ES-I3 (cell line): Measurements from ENCODE around the gene CCSER1.

Experiments
- H3K36me3 ChIP-seq: 2 replicates; pipeline ENCODE4 v1.6.1; 2013; ENCODE audit warnings: mild to moderate bottlenecking, low read length, control low read depth, moderate library complexity; ENCODE audit not compliant: insufficient read depth
- H3K4me1 ChIP-seq: 2 replicates; pipeline ENCODE4 v1.6.1; 2013; ENCODE audit warnings: mild to moderate bottlenecking, control low read depth, low read length; ENCODE audit not compliant: insufficient read depth
- H3K9ac ChIP-seq: 2 replicates; pipeline ENCODE4 v1.6.1; 2013; ENCODE audit warnings: low read depth, mild to moderate bottlenecking, low read length, moderate library complexity
- H3K9me3 ChIP-seq: 2 replicates; pipeline ENCODE4 v1.6.1; 2013; ENCODE audit warnings: mild to moderate bottlenecking, low read length, moderate library complexity; ENCODE audit not compliant: control insufficient read depth, insufficient read depth

CCSER1 gene

DNA sequence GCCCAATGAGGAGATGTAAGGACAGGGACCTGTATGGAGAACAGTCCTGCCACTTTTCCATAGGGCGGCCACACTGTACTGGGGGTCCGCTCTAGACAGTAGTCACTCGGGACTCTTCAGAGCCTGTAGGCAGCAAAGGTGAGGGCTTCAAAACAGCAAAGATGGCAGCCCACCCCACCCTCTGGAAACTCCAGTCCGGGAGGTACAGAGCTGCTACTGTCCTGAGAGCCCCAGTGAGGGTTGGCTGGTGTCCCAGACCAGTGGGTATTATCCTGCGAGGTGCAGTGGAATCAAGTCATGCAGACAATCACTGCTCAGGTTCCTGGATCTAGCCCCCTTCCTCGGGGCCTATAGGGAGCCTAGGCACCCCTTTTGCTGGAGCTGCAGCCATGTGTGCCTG is 1392.0 kb downstream of the CCSER1 start:
- Histone ChIP-seq H3K36me3 (no peaks in the 10 kb centered on the region), H3K9me3 (peaks cover 7% of the 10 kb centered on the region; the same call in 1 of the 2 replicates), H3K4me1 (no peaks in the 10 kb centered on the region), H3K9ac (no peak overlapping the region)

DNA sequence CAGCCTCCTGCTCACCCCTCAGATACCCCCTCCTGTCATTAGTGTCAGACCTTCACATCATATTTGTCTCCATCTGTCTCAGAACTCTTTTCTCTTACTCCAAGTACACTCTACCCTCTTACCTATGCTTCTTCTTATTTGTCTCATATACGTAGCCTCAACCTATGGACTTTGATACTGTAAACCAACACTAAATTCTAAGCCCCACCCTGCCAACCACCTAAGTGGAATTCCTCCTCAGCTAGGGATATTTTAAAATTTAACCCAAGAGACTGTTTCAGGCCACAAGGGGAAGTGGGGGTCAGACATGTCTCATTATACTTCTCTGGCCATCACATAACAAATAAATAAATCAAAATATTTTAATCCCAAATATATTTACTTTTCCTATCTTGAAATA is 1398.4 kb downstream of the CCSER1 start:
- Histone ChIP-seq H3K4me1 (no peaks in the 10 kb centered on the region), H3K9ac (no peak overlapping the region), H3K36me3 (no peaks in the 10 kb centered on the region), H3K9me3 (no peaks in the 10 kb centered on the region)

DNA sequence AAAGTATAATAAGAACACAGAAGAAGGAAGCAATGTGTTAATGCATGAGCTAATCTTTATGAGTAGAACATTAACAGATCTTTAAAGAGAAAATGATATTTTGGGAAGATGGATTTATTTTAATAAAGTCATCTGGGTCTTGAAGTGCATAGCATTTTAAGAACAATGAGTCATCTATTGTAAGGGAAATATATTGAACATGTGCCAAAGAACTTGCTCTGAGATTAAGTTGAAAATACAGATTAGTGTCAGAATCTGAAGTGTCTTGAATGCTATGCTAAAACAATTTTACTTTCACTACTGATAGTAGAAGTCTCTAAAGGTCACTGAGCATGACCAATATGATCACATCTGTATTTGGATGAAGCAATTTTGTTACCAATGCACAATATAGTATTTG is 1399.9 kb downstream of the CCSER1 start:
- H3K9ac ChIP-seq = no peak overlapping the region
- H3K9me3 ChIP-seq = no peaks in the 10 kb centered on the region
- no peaks in the 10 kb centered on the region for H3K4me1 ChIP-seq
- no peaks in the 10 kb centered on the region for H3K36me3 ChIP-seq

- H3K9me3 ChIP-seq = peaks cover 10% of the 10 kb centered on the region
- no peaks in the 10 kb centered on the region for H3K4me1 ChIP-seq
- H3K9ac ChIP-seq = no peak overlapping the region
- no peaks in the 10 kb centered on the region; the same call in 1 of the 2 replicates for H3K36me3 ChIP-seq
Measured at GRCh38 chr4:91567594-91567993, 1440.4 kb downstream of the CCSER1 start.

DNA sequence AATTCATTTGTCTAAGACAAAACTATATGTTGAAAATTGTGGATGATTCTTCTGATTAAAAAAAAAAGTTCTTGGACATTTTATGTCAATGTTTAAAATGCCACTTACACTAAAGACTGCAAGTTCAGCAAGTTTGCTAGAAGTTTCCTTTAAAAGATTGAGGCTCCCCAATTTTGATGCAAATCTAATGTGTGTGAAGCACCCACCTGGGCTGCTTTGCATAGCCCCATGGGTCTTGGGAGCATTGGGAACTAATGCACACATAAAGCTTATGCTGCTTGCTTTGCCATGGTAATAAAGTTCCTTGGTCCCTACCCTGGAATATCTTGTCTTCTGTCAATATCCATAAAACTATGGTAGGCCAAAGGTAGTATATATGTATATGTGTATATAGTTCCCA is 1450.7 kb downstream of the CCSER1 start:
- H3K4me1 ChIP-seq = peaks cover 14% of the 10 kb centered on the region; the same call in 1 of the 2 replicates

DNA sequence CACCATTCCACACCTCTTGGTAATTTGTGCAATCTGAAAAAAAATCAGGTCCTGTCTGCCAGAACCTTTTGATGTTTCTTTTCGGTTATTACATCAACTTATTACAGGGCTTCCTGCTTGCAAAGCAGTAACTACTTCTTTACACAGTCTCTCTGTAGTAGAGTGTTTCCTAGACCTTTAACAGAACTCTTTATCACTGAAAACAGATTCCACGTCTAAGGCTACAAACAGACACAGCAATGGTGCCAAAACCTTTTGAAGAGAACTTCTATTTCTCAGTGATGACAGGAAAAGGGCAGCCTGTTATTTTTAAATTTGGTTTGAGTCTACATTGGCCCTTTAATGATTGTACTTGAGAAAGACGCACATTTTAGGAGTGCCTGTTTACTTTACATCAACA is 1463.1 kb downstream of the CCSER1 start:
- H3K9ac ChIP-seq = no peak overlapping the region
- H3K9me3 ChIP-seq = no peaks in the 10 kb centered on the region
- peaks cover 3% of the 10 kb centered on the region; the same call in 1 of the 2 replicates for H3K4me1 ChIP-seq
- H3K36me3 ChIP-seq = no peaks in the 10 kb centered on the region

More for the DNA sequence above, 1450.7 kb downstream of the CCSER1 start:
- no peak overlapping the region for H3K9ac ChIP-seq
- no peaks in the 10 kb centered on the region for H3K9me3 ChIP-seq
- no peaks in the 10 kb centered on the region for H3K36me3 ChIP-seq

DNA sequence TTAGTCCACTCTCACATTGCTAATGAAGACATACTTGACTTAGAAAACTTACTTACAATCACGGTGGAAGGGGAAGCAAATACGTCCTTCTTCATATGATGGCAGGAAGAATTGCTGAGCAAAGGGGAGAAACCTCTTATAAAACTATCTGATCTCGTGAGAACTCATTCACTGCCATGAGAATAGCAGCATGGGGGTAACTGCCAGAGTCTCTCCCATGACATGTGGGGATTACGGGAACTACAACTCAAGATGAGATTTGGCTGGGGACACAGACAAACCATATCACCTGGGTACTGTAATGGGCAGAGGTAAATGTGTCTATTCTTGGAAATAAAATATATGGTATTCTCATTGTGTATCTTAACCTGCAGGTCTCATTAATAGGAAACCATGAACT is 1464.9 kb downstream of the CCSER1 start:
- no peaks in the 10 kb centered on the region for H3K36me3 ChIP-seq
- H3K9me3 ChIP-seq = no peaks in the 10 kb centered on the region
- peaks cover 7% of the 10 kb centered on the region; the same call in 1 of the 2 replicates for H3K4me1 ChIP-seq
- no peak overlapping the region for H3K9ac ChIP-seq

GRCh38 chr4:91596718-91597117 is 1469.5 kb downstream of the CCSER1 start:
- H3K9ac ChIP-seq = no peak overlapping the region
- H3K9me3 ChIP-seq = no peaks in the 10 kb centered on the region

GRCh38 chr4:91598696-91599095 is 1471.5 kb downstream of the CCSER1 start:
- Histone ChIP-seq H3K36me3 (no peaks in the 10 kb centered on the region), H3K4me1 (peaks cover 4% of the 10 kb centered on the region; the same call in 1 of the 2 replicates), H3K9me3 (no peaks in the 10 kb centered on the region), H3K9ac (no peak overlapping the region)

More at GRCh38 chr4:91596718-91597117, 1469.5 kb downstream of the CCSER1 start:
- H3K36me3 ChIP-seq = no peaks in the 10 kb centered on the region
- peaks cover 4% of the 10 kb centered on the region; the same call in 1 of the 2 replicates for H3K4me1 ChIP-seq

- no peaks in the 10 kb centered on the region for H3K36me3 ChIP-seq
- no peak overlapping the region for H3K9ac ChIP-seq
- peaks cover 4% of the 10 kb centered on the region; the same call in 1 of the 2 replicates for H3K4me1 ChIP-seq
- no peaks in the 10 kb centered on the region for H3K9me3 ChIP-seq
Measured at GRCh38 chr4:91600301-91600700, 1473.1 kb downstream of the CCSER1 start.

DNA sequence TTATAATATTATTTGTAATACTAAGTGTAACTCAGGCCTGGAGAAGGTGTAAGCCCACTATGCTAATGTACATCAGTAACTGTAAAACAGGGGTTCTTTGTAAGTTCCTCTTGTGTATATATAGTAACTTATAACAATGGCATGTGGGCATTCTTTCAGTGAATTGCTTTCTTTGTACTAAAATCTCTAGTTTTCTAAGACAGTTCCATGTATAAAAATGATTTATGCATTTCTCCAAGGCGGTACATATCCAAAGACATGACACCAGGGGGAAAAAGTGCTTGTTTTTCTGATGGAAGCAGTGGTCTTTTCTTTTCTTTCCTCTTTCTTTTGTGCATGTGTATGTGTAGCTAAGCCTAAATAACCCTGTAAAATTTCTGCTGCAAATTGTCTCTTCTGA is 1474.2 kb downstream of the CCSER1 start:
- Histone ChIP-seq H3K4me1 (peaks cover under 1% of the 10 kb centered on the region; the same call in 1 of the 2 replicates), H3K9ac (no peak overlapping the region), H3K36me3 (no peaks in the 10 kb centered on the region), H3K9me3 (no peaks in the 10 kb centered on the region)

DNA sequence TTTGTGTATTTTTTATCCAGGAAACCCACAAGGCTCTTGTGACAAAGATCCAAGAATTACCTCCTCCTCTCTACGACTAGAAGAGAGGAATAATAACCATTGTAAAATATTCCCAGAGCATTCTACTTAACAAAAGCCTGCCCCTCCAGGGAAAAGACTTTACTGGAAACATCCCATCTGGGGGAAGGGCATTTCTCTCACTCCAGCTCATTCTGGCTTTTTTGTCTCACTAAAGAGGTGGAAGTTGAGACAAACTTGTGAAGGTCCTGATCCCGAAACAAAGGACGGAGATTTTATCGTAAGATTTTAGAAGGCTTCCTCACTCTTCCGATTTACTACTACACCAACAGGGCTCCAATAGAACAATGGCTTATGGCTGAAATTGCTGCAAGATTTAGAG is 1484.6 kb downstream of the CCSER1 start:
- Histone ChIP-seq H3K4me1 (peaks cover 5% of the 10 kb centered on the region; the same call in 1 of the 2 replicates), H3K9ac (no peak overlapping the region), H3K9me3 (no peaks in the 10 kb centered on the region), H3K36me3 (no peaks in the 10 kb centered on the region)

GRCh38 chr4:91620952-91621351 is 1493.8 kb downstream of the CCSER1 start:
- Histone ChIP-seq H3K36me3 (no peaks in the 10 kb centered on the region; the same call in 1 of the 2 replicates), H3K9ac (no peak overlapping the region), H3K4me1 (peaks cover 11% of the 10 kb centered on the region; the same call in 1 of the 2 replicates), H3K9me3 (no peaks in the 10 kb centered on the region)

DNA sequence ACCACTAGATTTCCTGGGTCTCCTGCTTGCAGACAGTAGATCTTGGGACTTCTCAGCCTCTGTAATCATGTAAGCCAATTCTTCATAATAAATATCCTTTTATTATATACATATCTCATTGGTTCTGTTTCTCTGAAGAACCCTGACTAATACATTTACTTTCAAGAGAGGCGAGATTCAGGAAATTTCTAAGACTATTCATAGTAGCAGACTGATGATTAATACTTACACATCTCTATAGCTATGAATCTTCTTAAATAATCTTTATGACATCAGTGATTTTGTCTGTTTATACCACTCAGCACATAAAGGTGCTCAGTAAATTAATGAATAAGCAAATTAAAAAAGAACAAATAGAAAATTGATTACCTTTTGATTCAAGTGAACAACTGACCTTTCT is 1494.3 kb downstream of the CCSER1 start:
- no peak overlapping the region for H3K9ac ChIP-seq

DNA sequence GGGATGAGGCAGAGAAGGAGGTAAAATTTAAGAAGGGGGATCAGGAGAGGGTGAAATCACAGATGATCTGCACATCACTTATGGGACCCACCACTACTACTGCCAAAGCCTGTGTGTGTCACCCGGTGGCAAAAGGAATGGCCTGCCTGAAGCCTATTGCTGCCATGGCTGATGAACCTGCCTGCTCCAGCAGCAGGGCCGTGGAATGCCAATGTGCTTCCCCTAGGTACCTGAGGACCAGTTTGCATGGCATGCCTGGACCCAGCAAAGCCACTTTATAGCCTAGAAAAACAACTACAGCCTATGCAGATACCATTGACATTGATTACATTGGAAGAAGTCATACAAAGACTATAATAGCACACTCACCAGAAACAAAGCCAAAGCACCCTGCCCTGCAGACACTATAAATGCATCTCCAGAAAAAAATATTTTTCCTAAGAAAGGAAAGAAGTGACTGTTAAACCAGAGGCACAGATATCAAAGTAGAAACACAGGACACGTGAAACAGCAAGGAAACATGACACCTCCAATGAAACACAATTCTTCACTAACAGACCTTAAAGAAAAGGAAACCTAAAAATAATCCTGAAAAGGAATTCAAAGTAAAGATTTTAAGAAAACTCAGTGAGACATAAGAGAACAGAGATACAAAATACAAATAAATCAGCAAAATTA is 1495.9 kb downstream of the CCSER1 start:
- H3K4me1 ChIP-seq = peaks cover 11% of the 10 kb centered on the region; the same call in 1 of the 2 replicates
- peaks cover 4% of the 10 kb centered on the region; the same call in 1 of the 2 replicates for H3K36me3 ChIP-seq
- no peaks in the 10 kb centered on the region for H3K9me3 ChIP-seq
- H3K9ac ChIP-seq = peak overlapping the region; percentile 3; the same call in 1 of the 2 replicates

More for the DNA sequence above, 1494.3 kb downstream of the CCSER1 start:
- H3K4me1 ChIP-seq = peaks cover 11% of the 10 kb centered on the region; the same call in 1 of the 2 replicates
- H3K9me3 ChIP-seq = no peaks in the 10 kb centered on the region
- no peaks in the 10 kb centered on the region; the same call in 1 of the 2 replicates for H3K36me3 ChIP-seq
